Measurements from ENCODE around the gene LTBP1.

The LTBP1 gene

GRCh38 chr2:33304032-33304864 is 357.5 kb downstream of the LTBP1 start:
- no peak for DNase-seq (ENCODE audit: low read depth, low spot score)

GRCh38 chr2:33307659-33308270 is 361.0 kb downstream of the LTBP1 start:
- no peak for DNase-seq (ENCODE audit: low read depth, low spot score)

- no peak for DNase-seq (ENCODE audit: low read depth, low spot score)
Observed at GRCh38 chr2:33312355-33312754, 365.6 kb downstream of the LTBP1 start.

- DNase-seq (ENCODE audit: low read depth, low spot score) = no peak
Observed at GRCh38 chr2:33313039-33313438, 366.3 kb downstream of the LTBP1 start.

- no peak for DNase-seq (ENCODE audit: low read depth, low spot score)
Observed at GRCh38 chr2:33314541-33314940, 367.8 kb downstream of the LTBP1 start.

- DNase-seq (ENCODE audit: low read depth, low spot score) = no peak
Observed at GRCh38 chr2:33316328-33316727, 369.6 kb downstream of the LTBP1 start.

- no peak for DNase-seq (ENCODE audit: low read depth, low spot score)
Observed at GRCh38 chr2:33317369-33318007, 370.7 kb downstream of the LTBP1 start.

- no peak for DNase-seq (ENCODE audit: low read depth, low spot score)
Observed at GRCh38 chr2:33318456-33318855, 371.7 kb downstream of the LTBP1 start.

GRCh38 chr2:33320573-33320972 is 373.8 kb downstream of the LTBP1 start:
- DNase-seq (ENCODE audit: low read depth, low spot score) = no peak

- peak; percentile 67 for DNase-seq (ENCODE audit: low read depth, low spot score)
Observed at GRCh38 chr2:33321236-33321771, 374.6 kb downstream of the LTBP1 start.

- no peak for DNase-seq (ENCODE audit: low read depth, low spot score)
Observed at GRCh38 chr2:33321876-33322483, 375.2 kb downstream of the LTBP1 start.

GRCh38 chr2:33322612-33323011 is 375.9 kb downstream of the LTBP1 start:
- no peak for DNase-seq (ENCODE audit: low read depth, low spot score)

GRCh38 chr2:33323957-33324356 is 377.2 kb downstream of the LTBP1 start:
- DNase-seq (ENCODE audit: low read depth, low spot score) = no peak

- no peak for DNase-seq (ENCODE audit: low read depth, low spot score)
Observed at GRCh38 chr2:33326100-33326499, 379.3 kb downstream of the LTBP1 start.

- no peak for DNase-seq (ENCODE audit: low read depth, low spot score)
Observed at GRCh38 chr2:33333433-33333832, 386.7 kb downstream of the LTBP1 start.

- no peak for DNase-seq (ENCODE audit: low read depth, low spot score)
Observed at GRCh38 chr2:33334083-33334482, 387.3 kb downstream of the LTBP1 start.

GRCh38 chr2:33335516-33335915 is 388.8 kb downstream of the LTBP1 start:
- peak; percentile 15 for DNase-seq (ENCODE audit: low read depth, low spot score)

GRCh38 chr2:33336036-33336625 is 389.4 kb downstream of the LTBP1 start:
- no peak for DNase-seq (ENCODE audit: low read depth, low spot score)

GRCh38 chr2:33337385-33337960 is 390.7 kb downstream of the LTBP1 start:
- no peak for DNase-seq (ENCODE audit: low read depth, low spot score)

GRCh38 chr2:33337981-33338380 is 391.2 kb downstream of the LTBP1 start:
- DNase-seq (ENCODE audit: low read depth, low spot score) = no peak

- no peak for DNase-seq (ENCODE audit: low read depth, low spot score)
Observed at GRCh38 chr2:33339269-33339668, 392.5 kb downstream of the LTBP1 start.

All from astrocyte of the hippocampus (primary cell).